NK-92 treated with Interleukin-12 subunit alpha and Interleukin-12 subunit beta, amount 100 ng/mL, for 24 hours (cell line): ENCODE data around the gene CEACAM1.
"Not testable (repeated sequence)": the region's sequence is repeated elsewhere in the genome, so short reads cannot be mapped to it uniquely, and the experiment has no call there.

Source experiments
- DNase-seq: peaks from one replicate; lab custom pipeline; 2025; lab: John Stamatoyannopoulos, UW

Gene CEACAM1

DNA sequence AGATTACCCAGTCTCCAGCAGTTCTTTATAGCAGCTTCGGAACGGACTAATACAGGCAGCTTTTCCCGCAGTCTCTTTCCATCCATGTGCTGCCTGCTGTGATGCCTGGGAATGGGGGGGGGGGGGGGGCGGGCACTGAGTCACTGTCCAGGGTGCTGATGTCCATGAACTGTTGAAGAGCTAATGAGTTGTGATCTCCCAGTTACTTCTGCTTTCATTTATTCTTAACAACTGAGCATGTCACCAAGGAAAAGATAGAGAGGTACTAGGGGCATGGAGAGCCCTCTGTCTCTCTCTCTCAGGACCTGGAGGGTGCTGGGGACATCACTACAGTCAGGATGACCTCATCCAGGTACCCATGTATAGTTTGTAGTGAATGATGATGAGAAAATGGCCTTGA lies 20.3 kb upstream of the CEACAM1 start:
- DNase-seq: no peak

DNA sequence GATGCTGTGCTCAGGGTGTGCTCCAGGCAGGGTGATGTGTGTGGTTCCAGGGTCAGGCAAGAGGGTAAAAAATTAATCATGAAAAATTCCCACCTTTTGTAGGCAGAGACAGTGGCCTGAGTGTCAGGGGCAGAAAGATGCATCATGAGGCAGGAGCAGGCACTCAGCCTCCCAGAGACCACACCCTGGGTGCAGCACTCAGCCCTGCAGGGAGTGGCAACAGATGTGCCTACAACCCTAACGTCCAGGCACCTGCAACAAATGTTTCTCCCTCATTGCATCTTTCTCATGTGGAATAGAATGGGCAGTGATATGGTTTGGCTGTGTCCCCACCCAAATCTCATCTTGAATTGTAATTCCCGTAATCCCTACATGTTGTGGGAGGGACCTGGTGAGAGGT lies 19.6 kb upstream of the CEACAM1 start:
- no peak for DNase-seq

DNA sequence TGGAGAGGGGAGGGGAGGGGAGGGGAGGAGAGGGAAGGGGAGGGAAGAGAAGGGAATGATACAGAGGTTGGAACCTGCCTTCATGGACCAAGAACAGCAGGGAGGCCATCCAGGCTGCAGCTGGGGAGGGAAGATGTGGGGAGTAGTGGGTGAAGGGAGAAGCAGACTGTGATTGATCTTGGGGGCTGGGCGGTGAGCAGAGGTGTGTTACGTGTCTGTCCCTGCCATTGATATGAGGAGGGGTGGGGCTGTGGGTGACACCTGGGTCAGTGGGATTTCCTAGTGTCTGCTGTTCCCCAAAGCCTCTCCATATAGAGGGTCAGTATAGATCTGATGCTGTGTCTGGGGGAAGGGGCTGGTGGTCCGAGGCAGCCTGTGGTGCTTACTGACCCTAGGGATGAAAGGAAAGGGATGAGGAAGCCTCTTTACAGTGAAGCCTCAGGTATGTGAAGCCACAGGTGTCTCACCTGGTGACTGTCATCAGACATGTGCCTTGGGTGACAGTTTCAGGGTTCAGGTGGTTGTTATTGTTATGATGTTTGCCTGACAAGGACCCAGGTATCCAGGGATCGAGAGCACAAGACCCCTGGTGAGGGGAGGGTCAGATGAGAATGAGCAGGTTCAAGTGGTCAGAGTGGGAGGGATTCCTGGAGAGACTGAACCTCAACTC lies 18.7 kb upstream of the CEACAM1 start:
- DNase-seq: no peak

DNA sequence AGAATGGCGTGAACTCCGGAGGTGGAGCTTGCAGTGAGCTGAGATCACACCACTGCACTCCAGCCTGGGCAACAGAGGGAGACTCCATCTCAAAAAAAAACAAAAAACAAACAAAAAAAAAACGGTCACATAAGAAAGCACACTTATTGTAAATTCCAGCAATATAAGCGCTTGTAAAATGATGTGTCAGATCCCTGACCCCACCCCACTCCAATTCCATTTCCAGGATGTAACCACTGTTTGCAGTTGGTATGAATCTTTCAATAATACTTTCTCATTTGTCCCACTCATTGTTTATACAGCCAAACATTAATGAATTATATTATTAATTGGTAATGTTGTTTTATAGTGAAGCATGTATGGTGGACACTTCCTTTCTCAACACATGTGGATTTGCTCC lies 15.9 kb upstream of the CEACAM1 start:
- DNase-seq: no peak

GRCh38 chr19:42542791-42543190 lies 14.5 kb upstream of the CEACAM1 start:
- DNase-seq: no peak

GRCh38 chr19:42540071-42540553 lies 11.8 kb upstream of the CEACAM1 start:
- DNase-seq: no peak

DNA sequence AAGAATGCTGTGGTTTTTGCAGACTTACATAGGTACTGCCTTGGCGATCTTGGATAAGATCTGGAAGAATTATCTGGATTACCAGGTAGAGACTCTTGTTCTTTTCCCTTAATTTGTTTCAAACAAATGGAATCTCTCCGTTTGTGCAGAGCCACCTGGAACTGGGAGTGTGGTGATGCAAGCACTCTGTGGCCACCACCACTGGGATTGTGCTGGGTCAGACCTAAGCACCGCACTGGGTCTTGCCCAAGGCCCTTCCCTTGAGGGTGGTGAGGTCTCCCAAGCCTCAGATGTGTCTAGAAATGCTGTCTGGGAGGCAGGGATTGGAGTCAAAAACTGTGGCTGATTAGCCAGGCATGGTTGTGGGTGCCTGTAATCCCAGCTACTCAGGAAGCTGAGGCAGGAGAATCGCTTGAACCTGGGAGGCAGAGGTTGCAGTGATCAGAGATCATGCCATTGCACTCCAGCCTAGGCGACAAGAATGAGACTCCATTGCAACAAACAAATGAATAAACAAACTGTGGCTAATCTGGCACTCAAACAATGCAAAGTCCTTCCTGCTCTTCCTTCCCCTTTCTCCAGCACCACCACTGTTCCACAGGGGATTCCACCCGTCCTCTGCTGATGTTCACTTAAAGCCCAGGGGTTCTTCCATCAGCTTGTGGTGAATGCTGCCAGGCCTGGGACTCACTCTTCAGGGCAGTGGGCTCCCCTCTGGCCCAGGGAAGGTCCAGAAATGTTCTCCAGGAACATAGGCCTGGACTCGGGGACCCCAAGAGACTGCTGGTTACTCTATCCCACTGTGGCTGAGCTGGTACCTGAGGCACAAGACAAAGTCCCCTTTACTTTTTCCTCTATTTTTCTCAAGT lies 10.8 kb upstream of the CEACAM1 start:
- no peak for DNase-seq

- DNase-seq: not testable (repeated sequence)
Observed at GRCh38 chr19:42535276-42535675, 7.0 kb upstream of the CEACAM1 start.

DNA sequence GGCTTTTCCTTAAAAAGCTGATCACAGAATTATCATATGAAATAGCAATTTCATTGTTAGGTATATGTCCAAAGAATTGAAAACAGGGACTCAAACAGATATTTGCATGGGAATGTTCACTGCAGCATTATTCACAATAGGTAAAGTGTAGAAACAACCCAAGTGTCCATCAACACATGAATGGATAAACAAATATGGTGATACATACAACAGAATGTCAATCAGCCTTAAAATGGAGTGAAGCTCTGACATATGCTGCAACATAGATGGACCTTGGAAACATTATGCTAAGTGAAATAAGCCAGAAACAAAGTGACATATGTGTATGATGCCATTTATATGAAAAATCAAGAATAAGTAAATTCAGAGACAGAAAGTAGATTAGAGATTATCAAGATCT lies 6.1 kb upstream of the CEACAM1 start:
- DNase-seq: no peak

DNA sequence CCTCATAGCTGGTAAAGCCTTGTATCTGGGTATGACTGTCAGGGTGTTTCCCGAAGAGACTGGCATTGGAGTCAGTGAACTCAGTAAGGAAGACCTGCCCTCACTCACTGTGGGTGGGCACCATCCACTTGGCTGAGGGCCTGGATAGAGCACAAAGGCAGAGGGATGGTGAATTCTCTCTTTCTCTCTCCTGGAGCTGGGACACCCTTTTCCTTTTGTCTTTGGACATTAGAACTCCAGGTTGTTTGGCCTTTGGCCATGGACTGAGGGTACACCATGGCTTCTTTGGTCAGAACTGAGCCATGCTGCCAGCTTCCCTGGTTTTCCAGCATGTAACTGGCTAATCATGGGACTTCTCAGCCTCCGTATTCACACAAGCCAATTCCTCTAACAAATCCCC lies 4.6 kb upstream of the CEACAM1 start:
- DNase-seq: no peak

- DNase-seq: no peak
Observed at GRCh38 chr19:42531313-42531712, 3.0 kb upstream of the CEACAM1 start.

DNA sequence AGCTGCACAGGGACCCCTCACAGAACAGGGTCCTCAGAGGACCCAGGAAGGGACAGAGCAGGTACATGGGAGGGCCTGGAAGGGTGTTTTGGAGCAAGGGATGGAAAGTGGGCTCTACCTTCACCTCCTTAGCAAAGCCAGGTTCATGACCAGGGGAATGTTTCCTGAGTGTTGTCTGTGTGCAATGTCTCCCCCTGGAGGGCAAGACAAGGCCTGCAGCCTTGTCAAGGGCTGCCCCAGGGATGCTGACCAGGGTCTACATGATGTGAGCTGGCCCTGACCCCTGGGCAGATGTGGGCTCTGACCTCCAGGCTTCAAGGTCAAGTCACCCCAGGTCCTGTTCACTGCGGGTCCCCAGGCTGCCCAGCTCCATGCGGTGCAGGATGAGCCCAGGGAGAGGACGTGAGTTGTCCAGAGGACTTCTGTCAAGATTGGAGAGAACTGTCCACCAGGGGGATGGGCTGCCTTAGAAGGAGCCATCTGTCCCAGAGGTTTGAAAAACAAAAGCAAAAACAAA lies 1.0 kb upstream of the CEACAM1 start:
- DNase-seq: peak; percentile 49

GRCh38 chr19:42524943-42525342 lies 3.3 kb downstream of the CEACAM1 start:
- DNase-seq: no peak

- DNase-seq: no peak
Observed at GRCh38 chr19:42524250-42524649, 4.0 kb downstream of the CEACAM1 start.

DNA sequence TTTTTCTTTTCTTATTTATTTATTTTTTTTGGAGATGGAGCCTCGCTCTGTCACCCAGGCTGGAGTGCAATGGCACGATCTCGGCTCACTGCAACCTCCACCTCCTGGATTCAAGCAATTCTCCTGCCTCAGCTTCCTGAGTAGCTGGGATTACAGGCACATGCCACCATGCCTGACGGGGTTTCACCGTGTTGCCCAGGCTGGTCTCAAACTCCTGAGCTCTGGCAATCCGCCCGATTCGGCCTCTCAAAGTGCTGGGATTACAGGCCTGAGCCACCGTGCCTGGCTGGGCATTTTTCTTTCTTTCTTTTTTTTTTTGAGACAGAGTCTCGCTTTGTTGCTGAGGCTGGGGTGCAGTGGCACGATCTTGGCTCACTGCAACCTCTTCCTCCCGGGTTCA lies 6.0 kb downstream of the CEACAM1 start:
- not testable (repeated sequence) for DNase-seq

DNA sequence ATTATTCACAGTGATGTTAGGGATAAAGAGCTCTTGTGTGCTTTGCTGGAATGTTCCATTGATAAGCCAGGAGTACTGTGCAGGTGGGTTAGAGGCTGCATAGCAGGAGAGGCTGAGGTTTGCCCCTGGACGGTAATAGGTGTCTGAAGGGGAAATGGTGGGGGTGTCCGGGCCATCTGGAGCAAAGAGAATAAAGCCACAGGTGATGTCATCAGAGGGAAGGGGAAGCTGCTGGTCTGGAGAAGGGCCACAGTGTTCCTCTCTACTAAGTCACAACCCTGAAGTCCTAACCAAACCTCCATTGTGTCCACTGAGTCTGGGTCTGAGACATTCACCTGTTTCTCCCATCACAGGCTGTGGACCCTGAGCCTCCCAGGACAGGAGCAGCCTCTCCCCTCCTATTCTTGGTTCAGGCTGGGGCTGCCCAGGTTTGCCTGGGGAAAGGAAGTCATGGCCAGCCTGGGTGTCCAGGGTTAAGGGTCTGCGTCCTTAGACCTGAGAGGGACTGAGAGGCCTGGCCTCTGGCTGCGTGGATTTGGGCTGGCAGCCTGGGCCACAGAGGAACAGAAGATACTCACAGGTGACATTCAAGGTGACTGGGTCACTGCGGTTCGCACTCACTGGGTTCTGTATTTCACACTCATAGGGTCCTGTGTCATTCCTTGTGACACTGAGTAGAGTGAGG lies 6.8 kb downstream of the CEACAM1 start:
- DNase-seq: no peak

DNA sequence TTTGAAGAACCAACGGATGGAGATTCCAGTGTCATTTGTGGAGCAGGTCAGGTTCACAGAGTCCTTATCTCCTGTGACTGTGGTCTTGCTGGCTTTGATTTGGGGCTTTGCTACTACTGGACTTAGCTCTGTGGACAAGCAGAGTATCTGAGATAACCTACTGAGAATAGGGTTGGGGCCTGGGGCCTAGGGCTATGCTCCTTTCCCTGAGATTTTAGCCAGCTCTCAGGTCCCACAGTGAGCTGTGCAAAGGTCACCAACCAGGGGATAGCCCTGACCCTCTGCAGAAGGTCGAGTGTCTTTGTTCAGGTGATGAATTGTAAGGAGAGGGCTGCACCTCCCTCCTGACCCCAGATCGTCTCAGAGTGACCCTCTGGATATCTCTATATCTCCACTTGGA lies 9.2 kb downstream of the CEACAM1 start:
- DNase-seq: no peak

DNA sequence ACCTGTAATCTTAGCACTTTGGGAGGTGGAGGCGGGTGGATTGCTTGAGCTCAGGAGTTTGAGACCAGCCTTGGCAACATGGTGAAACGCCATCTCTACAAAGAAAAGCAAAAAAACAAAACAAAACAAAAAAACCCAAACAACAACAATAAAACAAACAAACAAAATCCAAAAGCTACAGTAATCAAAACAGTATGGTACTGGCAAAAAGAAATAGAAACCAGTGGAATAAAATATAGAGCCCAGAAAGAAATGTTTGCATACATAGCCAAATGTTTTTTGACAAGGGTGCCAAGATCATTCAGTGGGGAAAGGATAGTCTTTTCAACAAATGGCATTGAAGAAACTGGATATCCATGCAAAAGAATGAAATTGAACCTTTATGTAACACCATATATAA lies 11.5 kb downstream of the CEACAM1 start:
- no peak for DNase-seq

DNA sequence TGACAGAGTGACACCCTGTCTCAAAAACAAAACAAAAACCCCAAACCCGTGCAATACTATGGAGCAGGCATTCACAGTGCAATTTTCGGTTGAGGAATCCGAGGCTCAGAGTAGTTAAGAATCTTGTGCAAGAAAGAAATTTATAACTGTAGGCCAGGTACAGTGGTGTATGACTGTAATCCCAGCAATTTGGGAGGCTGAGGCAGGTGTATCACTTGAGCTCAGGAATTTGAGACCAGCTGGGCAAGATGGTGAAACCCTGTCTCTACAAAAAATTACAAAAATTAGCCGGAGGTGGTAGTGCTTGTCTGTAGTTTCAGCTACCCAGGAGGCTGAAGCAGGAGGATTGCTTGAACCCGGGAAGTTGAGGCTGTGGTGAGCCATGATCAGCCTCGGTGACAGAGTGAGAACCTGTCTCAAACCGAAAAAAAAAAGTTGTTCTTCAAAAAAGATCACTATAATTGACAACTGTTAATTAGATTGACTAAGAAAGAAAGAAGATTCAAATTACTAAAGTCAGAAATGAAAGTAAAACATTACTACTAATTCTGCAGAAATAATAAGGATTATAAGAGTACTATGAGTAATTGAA lies 12.9 kb downstream of the CEACAM1 start:
- no peak for DNase-seq

GRCh38 chr19:42514449-42514848 lies 13.8 kb downstream of the CEACAM1 start:
- no peak for DNase-seq

DNA sequence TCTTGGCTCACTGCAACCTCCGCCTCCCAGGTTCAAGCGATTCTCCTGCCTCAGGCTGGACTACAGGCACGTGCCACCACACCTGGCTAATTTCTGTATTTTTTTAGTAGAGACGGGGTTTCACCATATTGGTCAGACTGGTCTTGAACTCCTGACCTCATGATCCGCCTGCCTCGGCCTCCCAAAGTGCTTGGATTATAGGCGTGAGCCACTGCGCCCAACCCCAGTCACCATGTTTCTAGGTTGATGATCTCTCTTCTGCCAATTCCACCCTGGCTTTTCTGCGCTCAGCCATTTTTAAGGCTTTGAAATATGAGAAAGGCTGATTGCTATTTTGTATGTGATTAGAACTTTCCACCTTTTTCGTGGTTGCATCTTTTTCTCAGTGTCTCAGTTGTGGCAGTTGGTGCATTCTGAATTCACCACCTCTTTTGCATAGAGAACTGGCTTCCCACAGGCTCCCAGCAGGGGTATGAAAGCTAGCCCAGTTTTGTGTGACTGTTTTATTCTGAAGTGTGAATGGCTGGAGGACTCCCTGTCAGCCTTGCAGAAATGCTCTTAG lies 15.5 kb downstream of the CEACAM1 start:
- no peak for DNase-seq

GRCh38 chr19:42512130-42512636 lies 16.1 kb downstream of the CEACAM1 start:
- DNase-seq: no peak
